HG03064 (cell line): ENCODE measurements around the gene GGTLC1.
"Not testable (repeated sequence)": the region's sequence is repeated elsewhere in the genome, so short reads cannot be mapped to it uniquely, and the experiment has no call there.

Source experiments
- ATAC-seq: cut with Tn5 transposase; IDR thresholded peaks from one replicate; pipeline ENCODE4 v1.9.1; 2021; ENCODE audit warnings: low read depth; ENCODE audit not compliant: unreplicated experiment

The GGTLC1 gene

GRCh38 chr20:23995291-23995690 is 6.7 kb upstream of the GGTLC1 start:
- ATAC-seq, result not testable (repeated sequence)

GRCh38 chr20:23994001-23994633 is 5.5 kb upstream of the GGTLC1 start:
- ATAC-seq, result not testable (repeated sequence)

GRCh38 chr20:23993440-23993839 is 4.9 kb upstream of the GGTLC1 start:
- not testable (repeated sequence) for ATAC-seq

GRCh38 chr20:23990296-23990695 is 1.7 kb upstream of the GGTLC1 start:
- ATAC-seq, result not testable (repeated sequence)

GRCh38 chr20:23988966-23989365 is 387 bp upstream of the GGTLC1 start:
- ATAC-seq, result not testable (repeated sequence)

- ATAC-seq, result not testable (repeated sequence)
Observed at GRCh38 chr20:23986716-23987115, 1.9 kb downstream of the GGTLC1 start.

DNA sequence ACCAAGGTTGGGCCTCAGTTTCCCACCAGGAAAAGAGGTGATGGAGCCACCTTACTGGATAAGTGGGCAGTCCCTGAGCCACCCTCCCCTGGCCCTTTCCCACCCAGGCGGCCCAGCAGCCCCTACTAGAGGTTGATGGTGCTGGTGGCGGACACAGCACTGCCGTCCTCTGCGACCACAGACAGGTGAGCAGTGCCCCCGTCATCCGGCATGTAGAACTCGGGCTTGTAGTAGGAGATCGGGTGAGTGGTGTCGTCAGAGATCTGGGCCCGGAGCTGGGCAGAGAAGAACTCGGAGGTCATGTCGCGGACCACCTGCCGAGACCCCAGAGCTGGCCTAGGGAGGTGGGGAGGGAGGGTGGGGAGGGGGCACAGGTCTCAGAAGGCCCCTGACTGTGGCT is 2.3 kb downstream of the GGTLC1 start:
- not testable (repeated sequence) for ATAC-seq

- ATAC-seq, result not testable (repeated sequence)
Observed at GRCh38 chr20:23985790-23986225, 2.8 kb downstream of the GGTLC1 start.

DNA sequence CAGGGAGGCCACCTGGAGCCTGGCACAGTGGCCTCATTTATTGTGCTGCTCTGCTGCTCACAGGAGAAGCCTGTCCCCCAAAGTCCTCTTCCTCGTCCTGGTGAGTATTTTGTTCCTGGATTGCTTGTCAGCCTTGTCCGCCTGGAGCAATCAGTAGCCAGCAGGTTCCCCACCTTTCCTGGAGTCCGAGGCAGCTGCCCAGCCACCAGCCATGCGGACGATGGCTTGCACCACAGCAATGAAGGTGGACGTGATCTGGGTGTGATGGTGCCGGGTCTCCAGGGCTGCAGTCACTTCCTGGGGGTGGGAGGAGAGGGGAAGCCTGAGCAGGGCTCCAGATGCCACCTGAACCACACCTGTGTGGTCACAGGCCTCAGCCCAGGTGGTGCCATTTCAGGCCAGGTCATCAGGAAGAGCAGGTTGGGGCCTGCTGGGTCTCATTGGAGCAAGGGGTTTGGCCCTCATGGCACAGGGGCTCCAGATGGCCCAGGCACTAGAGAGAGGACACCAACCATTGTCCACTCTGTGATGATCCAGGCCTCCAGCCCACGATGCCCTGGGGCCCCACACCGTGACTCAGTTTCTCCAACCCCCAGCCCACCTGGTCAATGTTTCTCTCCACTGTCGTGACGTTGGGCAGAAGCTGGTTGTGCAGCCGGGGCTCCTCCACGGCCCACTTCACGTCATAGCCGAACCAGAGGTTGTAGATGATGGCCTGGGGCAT is 3.4 kb downstream of the GGTLC1 start:
- ATAC-seq, result not testable (repeated sequence)

DNA sequence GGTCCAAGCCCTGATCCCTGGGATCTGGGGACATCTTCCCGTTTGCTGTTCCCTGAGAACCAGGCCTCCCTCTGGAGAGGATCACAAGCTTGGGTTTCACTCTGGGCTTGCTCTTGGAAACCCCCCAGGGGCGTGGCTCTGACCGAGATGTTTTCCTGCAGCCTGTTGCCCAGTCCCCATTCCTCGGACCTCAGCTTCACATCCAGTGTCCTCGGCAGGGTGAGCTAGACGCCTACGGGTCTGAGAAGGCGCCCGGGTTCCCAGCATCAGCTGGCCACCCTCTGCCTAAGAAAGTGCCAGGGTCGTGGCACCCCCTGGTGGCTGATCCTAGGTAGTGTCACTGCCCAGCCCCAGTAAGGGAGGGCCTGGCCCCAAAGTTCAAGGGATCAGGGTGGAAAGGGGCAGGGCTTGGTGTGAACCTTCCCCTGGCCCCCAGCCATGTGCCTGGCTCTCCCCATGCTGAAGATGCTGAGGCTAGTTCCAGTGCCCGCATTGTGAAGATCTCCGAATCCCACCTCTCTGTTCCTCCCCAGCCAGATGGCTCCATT is 4.0 kb downstream of the GGTLC1 start:
- ATAC-seq, result not testable (repeated sequence)

GRCh38 chr20:23982112-23983018 is 6.2 kb downstream of the GGTLC1 start:
- ATAC-seq, result not testable (repeated sequence)

GRCh38 chr20:23981526-23981925 is 7.1 kb downstream of the GGTLC1 start:
- ATAC-seq, result not testable (repeated sequence)

- ATAC-seq, result not testable (repeated sequence)
Observed at GRCh38 chr20:23981014-23981413, 7.6 kb downstream of the GGTLC1 start.

GRCh38 chr20:23979899-23980811 is 8.4 kb downstream of the GGTLC1 start:
- ATAC-seq, result not testable (repeated sequence)

DNA sequence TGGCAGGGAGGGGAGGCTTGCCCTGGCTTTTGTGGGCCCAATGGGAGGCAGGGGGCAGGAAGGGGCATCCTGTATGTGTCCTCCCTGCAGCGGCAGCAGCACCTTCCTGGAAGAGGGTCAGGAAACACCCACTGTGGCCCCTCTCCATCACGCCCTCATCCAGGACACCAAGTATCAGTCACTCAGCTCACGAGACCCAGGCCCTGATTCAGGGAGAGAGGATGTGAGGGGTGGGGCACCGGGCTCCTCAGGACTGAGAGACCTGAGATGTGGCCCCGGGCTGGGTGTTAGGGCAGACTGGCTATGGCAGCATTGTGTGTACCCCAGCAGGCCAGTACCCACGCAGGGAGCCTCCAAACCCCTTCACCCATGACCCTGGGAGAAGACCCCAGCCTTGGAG is 9.2 kb downstream of the GGTLC1 start:
- not testable (repeated sequence) for ATAC-seq

DNA sequence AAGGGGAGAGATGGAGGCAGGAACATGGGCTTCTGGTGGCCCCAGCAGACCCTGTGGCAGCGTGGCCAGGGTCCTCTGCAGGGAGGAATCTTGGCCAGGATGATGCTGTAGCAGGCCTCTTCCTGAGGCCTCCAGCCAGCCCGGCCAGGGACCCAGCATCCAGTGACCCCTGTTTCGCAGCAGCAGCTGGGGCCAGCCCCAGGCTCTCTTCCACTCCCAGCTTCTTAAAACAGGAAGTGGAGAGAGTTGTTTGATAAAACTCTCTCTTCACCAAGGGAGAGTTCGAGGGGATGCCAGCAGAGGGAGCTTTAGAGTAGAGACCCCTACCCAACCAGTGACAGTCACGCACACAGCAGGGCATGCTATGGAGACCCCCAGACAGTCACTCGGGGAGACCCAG is 10.1 kb downstream of the GGTLC1 start:
- ATAC-seq, result not testable (repeated sequence)

- no peak for ATAC-seq
Observed at GRCh38 chr20:23974966-23975365, 13.6 kb downstream of the GGTLC1 start.

DNA sequence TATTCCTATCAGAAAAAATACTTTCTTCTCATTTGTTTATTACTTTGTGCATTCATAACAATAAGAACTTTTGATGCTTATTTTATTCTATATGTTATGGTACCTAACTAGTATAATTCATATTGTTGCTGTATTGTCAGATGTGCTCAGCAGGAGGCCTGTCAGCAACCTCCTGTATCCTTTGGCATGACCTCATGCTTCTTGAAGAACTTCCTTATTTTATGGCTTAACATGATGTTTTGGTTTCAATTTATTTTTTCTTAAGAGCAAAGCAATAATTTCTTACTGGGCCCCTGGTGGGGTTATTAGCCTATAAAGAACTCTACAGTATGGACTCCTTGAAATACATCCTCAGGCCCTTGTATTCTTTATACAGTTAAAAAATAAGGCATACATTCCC is 17.3 kb downstream of the GGTLC1 start:
- ATAC-seq, result no peak

- no peak for ATAC-seq
Observed at GRCh38 chr20:23970049-23970448, 18.5 kb downstream of the GGTLC1 start.

DNA sequence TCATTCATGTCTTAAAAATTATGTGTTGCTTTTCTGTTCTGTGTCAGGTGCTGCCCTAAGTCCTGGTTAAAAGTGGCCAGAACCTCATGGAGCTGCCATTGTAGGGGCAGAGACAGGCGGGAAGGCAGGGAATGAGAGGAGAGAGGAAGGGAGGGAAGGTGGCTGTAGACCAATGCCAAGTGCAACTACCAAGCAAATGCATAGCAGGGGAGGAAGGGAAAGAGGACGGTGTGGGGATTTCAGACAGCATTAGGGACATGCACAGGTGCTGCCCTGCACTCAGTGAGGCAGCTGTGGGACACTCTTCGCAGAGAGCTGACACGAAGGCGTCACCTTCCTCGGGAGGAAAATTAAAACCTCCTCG is 21.0 kb downstream of the GGTLC1 start:
- ATAC-seq, result no peak
